ENCODE results near the gene SERPINB6.

SERPINB6 gene

GRCh38 chr6:2969549-2969948 lies 1.8 kb downstream of the SERPINB6 start:
- ATAC-seq (replicated peaks; ENCODE audit: extremely low read depth, poor library complexity, severe bottlenecking) (no peak), DNase-seq (ENCODE audit: low spot score in 2 of 2) (no peak)
- no peak overlapping the region for H3K27ac Mint-ChIP-seq (ENCODE audit: low read depth)
- peak overlapping the region; percentile 35 for H3K4me3 Mint-ChIP-seq
- H3K27me3 Mint-ChIP-seq: no peaks in the 10 kb centered on the region
- H3K9me3 Mint-ChIP-seq: no peaks in the 10 kb centered on the region
- H3K4me1 Mint-ChIP-seq: peaks cover 45% of the 10 kb centered on the region
- H3K36me3 Mint-ChIP-seq (ENCODE audit: insufficient read depth): peaks cover 9% of the 10 kb centered on the region

GRCh38 chr6:2968600-2969135 lies 2.7 kb downstream of the SERPINB6 start:
- Mint-ChIP-seq H3K4me1 (peaks cover 41% of the 10 kb centered on the region), H3K27me3 (no peaks in the 10 kb centered on the region), H3K9me3 (no peaks in the 10 kb centered on the region), H3K36me3 (ENCODE audit: insufficient read depth) (peaks cover 7% of the 10 kb centered on the region), H3K4me3 (no peak overlapping the region), H3K27ac (ENCODE audit: low read depth) (no peak overlapping the region)
- ATAC-seq (replicated peaks; ENCODE audit: extremely low read depth, poor library complexity, severe bottlenecking): no peak
- no peak for DNase-seq (ENCODE audit: low spot score in 2 of 2)

GRCh38 chr6:2967936-2968335 lies 3.4 kb downstream of the SERPINB6 start:
- no peaks in the 10 kb centered on the region for H3K9me3 Mint-ChIP-seq
- H3K4me1 Mint-ChIP-seq: peaks cover 41% of the 10 kb centered on the region

GRCh38 chr6:2966347-2966746 lies 5.0 kb downstream of the SERPINB6 start:
- Mint-ChIP-seq H3K36me3 (ENCODE audit: insufficient read depth) (peaks cover 6% of the 10 kb centered on the region), H3K4me3 (no peak overlapping the region), H3K27me3 (no peaks in the 10 kb centered on the region), H3K4me1 (peaks cover 39% of the 10 kb centered on the region), H3K9me3 (no peaks in the 10 kb centered on the region), H3K27ac (ENCODE audit: low read depth) (peak overlapping the region; percentile 49)
- DNase-seq (ENCODE audit: low spot score in 2 of 2) (no peak), ATAC-seq (replicated peaks; ENCODE audit: extremely low read depth, poor library complexity, severe bottlenecking) (no peak)

More at GRCh38 chr6:2967936-2968335, 3.4 kb downstream of the SERPINB6 start:
- H3K27me3 Mint-ChIP-seq: no peaks in the 10 kb centered on the region
- no peak overlapping the region for H3K4me3 Mint-ChIP-seq
- no peak for DNase-seq (ENCODE audit: low spot score in 2 of 2)
- ATAC-seq (replicated peaks; ENCODE audit: extremely low read depth, poor library complexity, severe bottlenecking): no peak
- peak overlapping the region; percentile 10 for H3K27ac Mint-ChIP-seq (ENCODE audit: low read depth)
- H3K36me3 Mint-ChIP-seq (ENCODE audit: insufficient read depth): peaks cover 7% of the 10 kb centered on the region

- peaks cover 41% of the 10 kb centered on the region for H3K4me1 Mint-ChIP-seq
- ATAC-seq (replicated peaks; ENCODE audit: extremely low read depth, poor library complexity, severe bottlenecking): no peak
- DNase-seq (ENCODE audit: low spot score in 2 of 2): no peak
These were observed 6.4 kb downstream of the SERPINB6 start for GRCh38 chr6:2964793-2965505.

GRCh38 chr6:2963756-2964155 lies 7.6 kb downstream of the SERPINB6 start:
- Mint-ChIP-seq H3K9me3 (no peaks in the 10 kb centered on the region), H3K27me3 (no peaks in the 10 kb centered on the region), H3K4me3 (no peak overlapping the region), H3K36me3 (ENCODE audit: insufficient read depth) (peaks cover 2% of the 10 kb centered on the region), H3K27ac (ENCODE audit: low read depth) (no peak overlapping the region), H3K4me1 (peaks cover 36% of the 10 kb centered on the region)
- ATAC-seq (replicated peaks; ENCODE audit: extremely low read depth, poor library complexity, severe bottlenecking) (no peak), DNase-seq (ENCODE audit: low spot score in 2 of 2) (no peak)

More at GRCh38 chr6:2964793-2965505, 6.4 kb downstream of the SERPINB6 start:
- H3K36me3 Mint-ChIP-seq (ENCODE audit: insufficient read depth): peaks cover 2% of the 10 kb centered on the region
- H3K4me3 Mint-ChIP-seq: no peak overlapping the region
- no peaks in the 10 kb centered on the region for H3K9me3 Mint-ChIP-seq
- H3K27ac Mint-ChIP-seq (ENCODE audit: low read depth): no peak overlapping the region
- no peaks in the 10 kb centered on the region for H3K27me3 Mint-ChIP-seq

GRCh38 chr6:2962636-2963035 lies 8.7 kb downstream of the SERPINB6 start:
- H3K4me1 Mint-ChIP-seq: peaks cover 33% of the 10 kb centered on the region
- DNase-seq (ENCODE audit: low spot score in 2 of 2) (no peak), ATAC-seq (replicated peaks; ENCODE audit: extremely low read depth, poor library complexity, severe bottlenecking) (no peak)
- H3K36me3 Mint-ChIP-seq (ENCODE audit: insufficient read depth): peaks cover 5% of the 10 kb centered on the region
- no peak overlapping the region for H3K4me3 Mint-ChIP-seq
- H3K27ac Mint-ChIP-seq (ENCODE audit: low read depth): no peak overlapping the region
- no peaks in the 10 kb centered on the region for H3K27me3 Mint-ChIP-seq
- no peaks in the 10 kb centered on the region for H3K9me3 Mint-ChIP-seq

GRCh38 chr6:2962004-2962403 lies 9.4 kb downstream of the SERPINB6 start:
- Mint-ChIP-seq H3K36me3 (ENCODE audit: insufficient read depth) (peaks cover 5% of the 10 kb centered on the region), H3K27ac (ENCODE audit: low read depth) (no peak overlapping the region), H3K4me1 (peaks cover 26% of the 10 kb centered on the region), H3K4me3 (no peak overlapping the region), H3K9me3 (no peaks in the 10 kb centered on the region), H3K27me3 (no peaks in the 10 kb centered on the region)
- no peak for ATAC-seq (replicated peaks; ENCODE audit: extremely low read depth, poor library complexity, severe bottlenecking)
- DNase-seq (ENCODE audit: low spot score in 2 of 2): no peak

- no peak for DNase-seq (ENCODE audit: low spot score in 2 of 2)
- Mint-ChIP-seq H3K36me3 (ENCODE audit: insufficient read depth) (peaks cover 5% of the 10 kb centered on the region), H3K4me1 (peaks cover 24% of the 10 kb centered on the region), H3K9me3 (no peaks in the 10 kb centered on the region), H3K4me3 (no peak overlapping the region), H3K27me3 (no peaks in the 10 kb centered on the region), H3K27ac (ENCODE audit: low read depth) (no peak overlapping the region)
- no peak for ATAC-seq (replicated peaks; ENCODE audit: extremely low read depth, poor library complexity, severe bottlenecking)
These were observed 9.9 kb downstream of the SERPINB6 start for GRCh38 chr6:2961506-2961905.

GRCh38 chr6:2960935-2961334 lies 10.4 kb downstream of the SERPINB6 start:
- no peak for DNase-seq (ENCODE audit: low spot score in 2 of 2)
- Mint-ChIP-seq H3K27ac (ENCODE audit: low read depth) (no peak overlapping the region), H3K36me3 (ENCODE audit: insufficient read depth) (peaks cover 7% of the 10 kb centered on the region), H3K4me3 (no peak overlapping the region), H3K4me1 (peaks cover 24% of the 10 kb centered on the region), H3K9me3 (no peaks in the 10 kb centered on the region), H3K27me3 (no peaks in the 10 kb centered on the region)
- ATAC-seq (replicated peaks; ENCODE audit: extremely low read depth, poor library complexity, severe bottlenecking): no peak

GRCh38 chr6:2959909-2960719 lies 11.3 kb downstream of the SERPINB6 start:
- Mint-ChIP-seq H3K4me3 (no peak overlapping the region), H3K4me1 (peaks cover 23% of the 10 kb centered on the region), H3K27ac (ENCODE audit: low read depth) (no peak overlapping the region), H3K36me3 (ENCODE audit: insufficient read depth) (peaks cover 8% of the 10 kb centered on the region), H3K27me3 (no peaks in the 10 kb centered on the region), H3K9me3 (no peaks in the 10 kb centered on the region)
- DNase-seq (ENCODE audit: low spot score in 2 of 2) (no peak), ATAC-seq (replicated peaks; ENCODE audit: extremely low read depth, poor library complexity, severe bottlenecking) (no peak)

GRCh38 chr6:2958776-2959175 lies 12.6 kb downstream of the SERPINB6 start:
- ATAC-seq (replicated peaks; ENCODE audit: extremely low read depth, poor library complexity, severe bottlenecking): no peak
- Mint-ChIP-seq H3K9me3 (no peaks in the 10 kb centered on the region), H3K4me3 (no peak overlapping the region), H3K27ac (ENCODE audit: low read depth) (no peak overlapping the region), H3K4me1 (peaks cover 18% of the 10 kb centered on the region), H3K27me3 (no peaks in the 10 kb centered on the region), H3K36me3 (ENCODE audit: insufficient read depth) (peaks cover 8% of the 10 kb centered on the region)
- DNase-seq (ENCODE audit: low spot score in 2 of 2): no peak

GRCh38 chr6:2958331-2958711 lies 13.0 kb downstream of the SERPINB6 start:
- Mint-ChIP-seq H3K27ac (ENCODE audit: low read depth) (no peak overlapping the region), H3K9me3 (no peaks in the 10 kb centered on the region), H3K27me3 (no peaks in the 10 kb centered on the region), H3K4me1 (peaks cover 14% of the 10 kb centered on the region), H3K36me3 (ENCODE audit: insufficient read depth) (peaks cover 8% of the 10 kb centered on the region), H3K4me3 (no peak overlapping the region)
- ATAC-seq (replicated peaks; ENCODE audit: extremely low read depth, poor library complexity, severe bottlenecking) (no peak), DNase-seq (ENCODE audit: low spot score in 2 of 2) (no peak)

Measured in central memory CD8-positive, alpha-beta T cell (primary cell).